Loucy (cell line): ENCODE data around the gene ACSF3.

Source experiments
- H2AFZ ChIP-seq: fragments of 200-600 bp; sonication (generic); 2 replicates; pipeline ENCODE4 v1.6.0; 2016; ENCODE audit warnings: antibody characterized with exemption, mild to moderate bottlenecking, low read length, moderate library complexity
- H3F3A ChIP-seq: fragments of 200-600 bp; 2 replicates; pipeline ENCODE4 v1.6.0; 2016; ENCODE audit warnings: antibody characterized with exemption, low read depth, mild to moderate bottlenecking
- H3K27me3 ChIP-seq: fragments of 200-600 bp; sonication (generic); 2 replicates; pipeline ENCODE4 v1.6.1; 2014; ENCODE audit warnings: low read length, mild to moderate bottlenecking; ENCODE audit not compliant: insufficient read depth, poor library complexity, severe bottlenecking
- H3K36me3 ChIP-seq: fragments of 200-600 bp; sonication (generic); 2 replicates; pipeline ENCODE4 v1.6.1; 2016; ENCODE audit warnings: low read length; ENCODE audit not compliant: insufficient read depth
- H3K4me1 ChIP-seq: fragments of 200-600 bp; sonication (generic); 2 replicates; pipeline ENCODE4 v1.5.1; 2014; ENCODE audit warnings: low read length, mild to moderate bottlenecking; ENCODE audit not compliant: insufficient read depth, poor library complexity, severe bottlenecking
- H3K4me2 ChIP-seq: fragments of 200-600 bp; sonication (generic); 2 replicates; pipeline ENCODE4 v1.6.0; 2014; ENCODE audit warnings: antibody characterized with exemption, low read length, low read depth, mild to moderate bottlenecking; ENCODE audit not compliant: poor library complexity, severe bottlenecking
- H3K4me3 ChIP-seq: fragments of 200-600 bp; sonication (generic); 2 replicates; pipeline ENCODE4 v1.5.1; 2014; ENCODE audit warnings: low read length, mild to moderate bottlenecking, mixed read lengths; ENCODE audit not compliant: poor library complexity, severe bottlenecking
- H3K79me2 ChIP-seq: fragments of 200-600 bp; sonication (generic); 2 replicates; pipeline ENCODE4 v1.6.1; 2014; ENCODE audit warnings: low read length; ENCODE audit not compliant: insufficient read depth
- H3K9ac ChIP-seq: fragments of 200-600 bp; sonication (generic); 2 replicates; pipeline ENCODE4 v1.6.0; 2014; ENCODE audit warnings: mild to moderate bottlenecking, low read depth, low read length, moderate library complexity; ENCODE audit not compliant: poor library complexity, severe bottlenecking
- H3K9me2 ChIP-seq: fragments of 200-600 bp; sonication (generic); replicated peaks from 2 replicates; pipeline ENCODE4 v1.6.1; 2016; ENCODE audit warnings: low read depth, low read length, mixed read lengths
- H3K9me3 ChIP-seq: fragments of 200-600 bp; sonication (generic); 2 replicates; pipeline ENCODE4 v1.6.1; 2014; ENCODE audit warnings: mild to moderate bottlenecking, antibody characterized with exemption, low read length, low read depth; ENCODE audit not compliant: insufficient read depth
- H4K20me1 ChIP-seq: fragments of 200-600 bp; sonication (generic); 2 replicates; pipeline ENCODE4 v1.6.0; 2014; ENCODE audit warnings: antibody characterized with exemption, low read length, mild to moderate bottlenecking; ENCODE audit not compliant: insufficient read depth, poor library complexity, severe bottlenecking
- CTCF ChIP-seq: fragments of 200-600 bp; sonication (generic); conservative IDR thresholded peaks from 2 replicates; pipeline ENCODE4 v1.5.1; 2014; ENCODE audit warnings: mild to moderate bottlenecking, antibody characterized with exemption, low read length
- EZH2phosphoT487 ChIP-seq: fragments of 200-600 bp; IDR thresholded peaks from 2 replicates; pipeline ENCODE4 v1.6.1; 2018; ENCODE audit warnings: antibody characterized with exemption, mild to moderate bottlenecking, moderate library complexity, borderline replicate concordance

ACSF3 gene

GRCh38 chr16:89052191-89052889, 41.3 kb upstream of the ACSF3 start:
- no peak overlapping the region for H3K4me3 ChIP-seq
- no peaks in the 10 kb centered on the region for H3K27me3 ChIP-seq

GRCh38 chr16:89052890-89053724, 40.5 kb upstream of the ACSF3 start:
- Histone ChIP-seq H3K27me3 (no peaks in the 10 kb centered on the region), H3F3A (no peaks in the 10 kb centered on the region), H3K4me1 (no peaks in the 10 kb centered on the region), H4K20me1 (no peaks in the 10 kb centered on the region), H3K4me3 (no peak overlapping the region), H3K4me2 (no peak overlapping the region), H3K9me2 (no peaks in the 10 kb centered on the region), H3K36me3 (no peaks in the 10 kb centered on the region), H3K9me3 (no peaks in the 10 kb centered on the region), H2AFZ (no peak overlapping the region), H3K79me2 (no peaks in the 10 kb centered on the region), H3K9ac (no peak overlapping the region)
- TF ChIP-seq CTCF (no peak), EZH2phosphoT487 (no peak)

More at GRCh38 chr16:89052191-89052889, 41.3 kb upstream of the ACSF3 start:
- no peaks in the 10 kb centered on the region for H3K36me3 ChIP-seq
- no peak for TF ChIP-seq EZH2phosphoT487
- TF ChIP-seq CTCF = no peak
- H3K9me3 ChIP-seq = no peaks in the 10 kb centered on the region
- H4K20me1 ChIP-seq = no peaks in the 10 kb centered on the region
- H2AFZ ChIP-seq = no peak overlapping the region
- no peak overlapping the region for H3K4me2 ChIP-seq
- H3K9ac ChIP-seq = no peak overlapping the region
- H3K4me1 ChIP-seq = no peaks in the 10 kb centered on the region
- H3F3A ChIP-seq = no peaks in the 10 kb centered on the region
- H3K79me2 ChIP-seq = no peaks in the 10 kb centered on the region
- H3K9me2 ChIP-seq = no peaks in the 10 kb centered on the region

- H3K4me2 ChIP-seq = no peak overlapping the region
- no peaks in the 10 kb centered on the region for H3K9me3 ChIP-seq
- no peaks in the 10 kb centered on the region for H3K4me1 ChIP-seq
- H3K4me3 ChIP-seq = no peak overlapping the region
- H3K27me3 ChIP-seq = no peaks in the 10 kb centered on the region
- H3K79me2 ChIP-seq = no peaks in the 10 kb centered on the region
- no peaks in the 10 kb centered on the region for H3K9me2 ChIP-seq
- H4K20me1 ChIP-seq = no peaks in the 10 kb centered on the region
- H2AFZ ChIP-seq = no peak overlapping the region
- H3F3A ChIP-seq = no peaks in the 10 kb centered on the region
- no peak overlapping the region for H3K9ac ChIP-seq
- TF ChIP-seq EZH2phosphoT487 (no peak), CTCF (no peak)
- no peaks in the 10 kb centered on the region for H3K36me3 ChIP-seq
Observed at GRCh38 chr16:89053725-89054029, 40.0 kb upstream of the ACSF3 start.
